HCEC 1CT (cell line): ENCODE measurements around the gene FGF4.

Source experiments
- DNase-seq: peaks from one replicate; pipeline ENCODE4 v3.0.0-alpha.2; 2017

FGF4 gene

DNA sequence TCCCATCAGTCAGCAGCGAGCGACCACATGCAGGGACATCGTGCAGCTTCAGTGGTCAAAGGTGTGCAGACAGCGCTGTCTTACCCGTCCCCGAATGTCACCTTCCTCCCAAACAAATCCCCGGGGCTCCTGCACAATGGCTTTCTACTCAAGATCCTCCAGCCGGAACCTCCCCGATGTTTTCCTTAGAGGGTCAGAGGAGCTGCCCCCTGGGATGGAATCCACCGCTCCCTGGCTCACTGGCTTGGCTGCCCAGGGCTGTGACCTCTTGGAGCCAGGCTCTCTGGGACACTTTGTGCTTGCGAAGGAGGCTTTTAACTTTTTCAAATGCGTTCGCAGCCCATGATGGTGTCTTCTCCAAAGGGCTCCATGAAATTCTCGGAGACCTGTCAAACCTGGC, 54.0 kb downstream of the FGF4 start:
- no peak for DNase-seq
